HEK293 (cell line): Measurements from ENCODE around the gene PLAGL1.

Source experiments
- SP2 ChIP-seq: fragments of 450-650 bp; formaldehyde crosslinking; IDR thresholded peaks from 2 replicates; pipeline ENCODE4 v1.5.1; 2016; ENCODE audit warnings: missing biosample characterization, missing genetic modification characterization
- ZBTB7A ChIP-seq: fragments of 450-650 bp; formaldehyde crosslinking; IDR thresholded peaks from 2 replicates; pipeline ENCODE4 v1.5.1; 2016; ENCODE audit warnings: low read depth, missing biosample characterization, missing genetic modification characterization
- ZBTB8A ChIP-seq: fragments of 450-650 bp; formaldehyde crosslinking; IDR thresholded peaks from 2 replicates; pipeline ENCODE4 v1.5.1; 2016; ENCODE audit warnings: missing biosample characterization, missing genetic modification characterization
- ZNF10 ChIP-seq: fragments of 450-650 bp; formaldehyde crosslinking; IDR thresholded peaks from 2 replicates; pipeline ENCODE4 v1.5.1; 2017; ENCODE audit warnings: missing biosample characterization, missing genetic modification characterization
- ZNF324 ChIP-seq: fragments of 450-650 bp; formaldehyde crosslinking; IDR thresholded peaks from 2 replicates; pipeline ENCODE4 v1.5.1; 2016; ENCODE audit warnings: missing biosample characterization, missing genetic modification characterization
- ZNF335 ChIP-seq: fragments of 450-650 bp; formaldehyde crosslinking; conservative IDR thresholded peaks from 2 replicates; pipeline ENCODE4 v1.5.1; 2016; ENCODE audit warnings: missing biosample characterization, missing genetic modification characterization
- ZNF626 ChIP-seq: fragments of 450-650 bp; sonication (Bioruptor Pico); formaldehyde crosslinking; IDR thresholded peaks from 2 replicates; pipeline ENCODE4 v1.5.1; 2018; ENCODE audit warnings: missing biosample characterization, missing genetic modification characterization, inconsistent platforms
- TF ChIP-seq, protein P1 (sequence below): fragments of 450-650 bp; formaldehyde crosslinking; IDR thresholded peaks from 2 replicates; pipeline ENCODE4 v1.5.1; 2016; ENCODE audit warnings: missing biosample characterization, missing genetic modification characterization
- TF ChIP-seq, protein P2 (sequence below): fragments of 450-650 bp; formaldehyde crosslinking; IDR thresholded peaks from 2 replicates; pipeline ENCODE4 v1.5.1; 2016; ENCODE audit warnings: missing biosample characterization, missing genetic modification characterization
- TF ChIP-seq, protein P3 (sequence below): fragments of 450-650 bp; formaldehyde crosslinking; IDR thresholded peaks from 2 replicates; pipeline ENCODE4 v1.5.1; 2016; ENCODE audit warnings: missing biosample characterization, missing genetic modification characterization
- TF ChIP-seq, protein P4 (sequence below): fragments of 450-650 bp; formaldehyde crosslinking; IDR thresholded peaks from 2 replicates; pipeline ENCODE4 v1.5.1; 2016; ENCODE audit warnings: missing biosample characterization, missing genetic modification characterization

DNA sequence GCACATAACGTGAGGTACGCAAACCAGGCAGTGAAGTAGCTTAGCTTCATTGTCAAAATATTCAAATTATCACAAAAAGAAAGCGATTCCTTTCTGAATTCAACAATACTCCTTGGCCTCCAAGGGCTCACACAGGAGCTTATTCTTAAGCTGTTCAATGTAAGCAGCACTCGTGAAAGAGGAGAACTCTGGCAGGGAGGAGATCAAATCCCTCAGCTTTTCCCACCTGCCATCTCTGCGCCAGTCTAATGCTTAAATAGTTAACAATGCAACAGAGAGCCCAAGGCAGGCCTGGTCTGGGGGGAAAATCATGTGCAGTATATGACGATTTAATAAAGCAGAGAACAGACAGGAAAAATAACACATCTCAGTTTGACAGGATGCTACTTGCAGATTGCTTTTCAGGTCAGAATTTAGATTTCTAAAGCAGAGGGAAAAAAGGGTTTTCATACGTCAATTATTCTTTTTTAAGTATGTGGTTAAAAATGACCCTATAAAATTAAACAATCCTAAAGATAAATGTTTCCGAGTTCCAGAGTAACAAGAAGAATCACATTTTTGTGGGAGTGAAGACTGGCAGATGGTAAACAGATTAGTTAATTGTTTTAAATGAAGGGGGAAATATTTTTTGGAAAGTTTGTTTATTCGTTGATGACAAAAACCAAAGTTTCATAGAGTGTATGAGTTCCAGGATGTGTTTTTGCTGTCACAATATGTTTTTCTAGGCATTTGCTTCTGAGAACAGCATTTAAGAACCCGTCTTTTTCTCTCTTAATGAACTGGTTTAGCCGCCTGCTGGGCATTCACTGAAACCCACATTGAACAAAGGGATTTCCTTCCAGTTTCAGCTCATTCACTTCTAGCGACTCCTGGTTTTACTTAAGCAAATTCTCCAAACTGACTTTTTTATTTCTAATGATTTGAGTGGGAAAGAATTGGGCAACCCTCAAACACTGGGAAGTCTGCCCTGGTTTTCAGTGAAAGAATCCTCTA, 45.9 kb downstream of the PLAGL1 start:
- TF ChIP-seq, protein P1, sequence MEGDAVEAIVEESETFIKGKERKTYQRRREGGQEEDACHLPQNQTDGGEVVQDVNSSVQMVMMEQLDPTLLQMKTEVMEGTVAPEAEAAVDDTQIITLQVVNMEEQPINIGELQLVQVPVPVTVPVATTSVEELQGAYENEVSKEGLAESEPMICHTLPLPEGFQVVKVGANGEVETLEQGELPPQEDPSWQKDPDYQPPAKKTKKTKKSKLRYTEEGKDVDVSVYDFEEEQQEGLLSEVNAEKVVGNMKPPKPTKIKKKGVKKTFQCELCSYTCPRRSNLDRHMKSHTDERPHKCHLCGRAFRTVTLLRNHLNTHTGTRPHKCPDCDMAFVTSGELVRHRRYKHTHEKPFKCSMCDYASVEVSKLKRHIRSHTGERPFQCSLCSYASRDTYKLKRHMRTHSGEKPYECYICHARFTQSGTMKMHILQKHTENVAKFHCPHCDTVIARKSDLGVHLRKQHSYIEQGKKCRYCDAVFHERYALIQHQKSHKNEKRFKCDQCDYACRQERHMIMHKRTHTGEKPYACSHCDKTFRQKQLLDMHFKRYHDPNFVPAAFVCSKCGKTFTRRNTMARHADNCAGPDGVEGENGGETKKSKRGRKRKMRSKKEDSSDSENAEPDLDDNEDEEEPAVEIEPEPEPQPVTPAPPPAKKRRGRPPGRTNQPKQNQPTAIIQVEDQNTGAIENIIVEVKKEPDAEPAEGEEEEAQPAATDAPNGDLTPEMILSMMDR (tag by site-specific recombination): no peak
- no peak for TF ChIP-seq ZBTB8A (tag by site-specific recombination)
- no peak for TF ChIP-seq ZNF335 (tag by site-specific recombination)
- TF ChIP-seq ZNF10 (tag by site-specific recombination): no peak
- TF ChIP-seq, protein P2, sequence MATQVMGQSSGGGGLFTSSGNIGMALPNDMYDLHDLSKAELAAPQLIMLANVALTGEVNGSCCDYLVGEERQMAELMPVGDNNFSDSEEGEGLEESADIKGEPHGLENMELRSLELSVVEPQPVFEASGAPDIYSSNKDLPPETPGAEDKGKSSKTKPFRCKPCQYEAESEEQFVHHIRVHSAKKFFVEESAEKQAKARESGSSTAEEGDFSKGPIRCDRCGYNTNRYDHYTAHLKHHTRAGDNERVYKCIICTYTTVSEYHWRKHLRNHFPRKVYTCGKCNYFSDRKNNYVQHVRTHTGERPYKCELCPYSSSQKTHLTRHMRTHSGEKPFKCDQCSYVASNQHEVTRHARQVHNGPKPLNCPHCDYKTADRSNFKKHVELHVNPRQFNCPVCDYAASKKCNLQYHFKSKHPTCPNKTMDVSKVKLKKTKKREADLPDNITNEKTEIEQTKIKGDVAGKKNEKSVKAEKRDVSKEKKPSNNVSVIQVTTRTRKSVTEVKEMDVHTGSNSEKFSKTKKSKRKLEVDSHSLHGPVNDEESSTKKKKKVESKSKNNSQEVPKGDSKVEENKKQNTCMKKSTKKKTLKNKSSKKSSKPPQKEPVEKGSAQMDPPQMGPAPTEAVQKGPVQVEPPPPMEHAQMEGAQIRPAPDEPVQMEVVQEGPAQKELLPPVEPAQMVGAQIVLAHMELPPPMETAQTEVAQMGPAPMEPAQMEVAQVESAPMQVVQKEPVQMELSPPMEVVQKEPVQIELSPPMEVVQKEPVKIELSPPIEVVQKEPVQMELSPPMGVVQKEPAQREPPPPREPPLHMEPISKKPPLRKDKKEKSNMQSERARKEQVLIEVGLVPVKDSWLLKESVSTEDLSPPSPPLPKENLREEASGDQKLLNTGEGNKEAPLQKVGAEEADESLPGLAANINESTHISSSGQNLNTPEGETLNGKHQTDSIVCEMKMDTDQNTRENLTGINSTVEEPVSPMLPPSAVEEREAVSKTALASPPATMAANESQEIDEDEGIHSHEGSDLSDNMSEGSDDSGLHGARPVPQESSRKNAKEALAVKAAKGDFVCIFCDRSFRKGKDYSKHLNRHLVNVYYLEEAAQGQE: no peak
- TF ChIP-seq, protein P3, sequence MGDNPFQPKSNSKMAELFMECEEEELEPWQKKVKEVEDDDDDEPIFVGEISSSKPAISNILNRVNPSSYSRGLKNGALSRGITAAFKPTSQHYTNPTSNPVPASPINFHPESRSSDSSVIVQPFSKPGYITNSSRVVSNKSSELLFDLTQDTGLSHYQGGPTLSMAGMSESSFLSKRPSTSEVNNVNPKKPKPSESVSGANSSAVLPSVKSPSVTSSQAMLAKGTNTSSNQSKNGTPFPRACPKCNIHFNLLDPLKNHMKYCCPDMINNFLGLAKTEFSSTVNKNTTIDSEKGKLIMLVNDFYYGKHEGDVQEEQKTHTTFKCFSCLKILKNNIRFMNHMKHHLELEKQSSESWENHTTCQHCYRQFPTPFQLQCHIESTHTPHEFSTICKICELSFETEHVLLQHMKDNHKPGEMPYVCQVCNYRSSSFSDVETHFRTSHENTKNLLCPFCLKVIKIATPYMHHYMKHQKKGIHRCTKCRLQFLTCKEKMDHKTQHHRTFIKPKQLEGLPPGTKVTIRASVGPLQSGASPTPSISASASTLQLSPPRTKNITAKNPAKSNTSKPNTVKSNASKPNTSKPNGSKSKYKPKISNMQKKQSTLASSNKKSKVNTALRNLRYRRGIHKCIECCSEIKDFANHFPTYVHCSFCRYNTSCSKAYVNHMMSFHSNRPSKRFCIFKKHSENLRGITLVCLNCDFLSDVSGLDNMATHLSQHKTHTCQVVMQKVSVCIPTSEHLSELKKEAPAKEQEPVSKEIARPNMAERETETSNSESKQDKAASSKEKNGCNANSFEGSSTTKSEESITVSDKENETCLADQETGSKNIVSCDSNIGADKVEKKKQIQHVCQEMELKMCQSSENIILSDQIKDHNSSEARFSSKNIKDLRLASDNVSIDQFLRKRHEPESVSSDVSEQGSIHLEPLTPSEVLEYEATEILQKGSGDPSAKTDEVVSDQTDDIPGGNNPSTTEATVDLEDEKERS (tag by site-specific recombination): no peak
- TF ChIP-seq, protein P4, sequence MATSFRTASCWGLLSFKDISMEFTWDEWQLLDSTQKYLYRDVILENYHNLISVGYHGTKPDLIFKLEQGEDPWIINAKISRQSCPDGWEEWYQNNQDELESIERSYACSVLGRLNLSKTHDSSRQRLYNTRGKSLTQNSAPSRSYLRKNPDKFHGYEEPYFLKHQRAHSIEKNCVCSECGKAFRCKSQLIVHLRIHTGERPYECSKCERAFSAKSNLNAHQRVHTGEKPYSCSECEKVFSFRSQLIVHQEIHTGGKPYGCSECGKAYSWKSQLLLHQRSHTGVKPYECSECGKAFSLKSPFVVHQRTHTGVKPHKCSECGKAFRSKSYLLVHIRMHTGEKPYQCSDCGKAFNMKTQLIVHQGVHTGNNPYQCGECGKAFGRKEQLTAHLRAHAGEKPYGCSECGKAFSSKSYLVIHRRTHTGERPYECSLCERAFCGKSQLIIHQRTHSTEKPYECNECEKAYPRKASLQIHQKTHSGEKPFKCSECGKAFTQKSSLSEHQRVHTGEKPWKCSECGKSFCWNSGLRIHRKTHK (tag by site-specific recombination): no peak
- no peak for TF ChIP-seq ZBTB7A (tag by site-specific recombination)
- TF ChIP-seq SP2 (tag by site-specific recombination): no peak
- TF ChIP-seq ZNF324 (tag by site-specific recombination): no peak
- TF ChIP-seq ZNF626 (tag by site-specific recombination): no peak
